Measurements from ENCODE around the gene HAUS5. TPM values are rescaled to one million over a fixed set of nuclear protein-coding genes. Genes with fewer than 3 reads are reported as not detected.

Gene HAUS5
- total and polyA plus RNA-seq, 2 of the 8 experiments (the other 6 are each of a cell fraction or from before 2014, with no cell fraction given) = 13.8 to 25.7 TPM

- peak; percentile 59; the same call in 1 of the 2 replicates for TF ChIP-seq YY1 (IDR thresholded peaks at IDR 0.05; ENCODE audit: low read depth, low read length)
- no peak for TF ChIP-seq EGR1 (IDR thresholded peaks at IDR 0.05; ENCODE audit: borderline replicate concordance, low read depth, low read length)
- no peak for TF ChIP-seq ZNF274 (IDR thresholded peaks at IDR 0.05; ENCODE audit: borderline replicate concordance, extremely low read depth, low read length)
- TF ChIP-seq RNF2 (IDR thresholded peaks at IDR 0.05; ENCODE audit: borderline replicate concordance, low read depth, low read length, missing control alignments, poor library complexity, severe bottlenecking) = no peak
- TF ChIP-seq BACH1 (IDR thresholded peaks at IDR 0.05; ENCODE audit: low read length) = peak; percentile 26; the same call in 1 of the 2 replicates
- TF ChIP-seq SP4 (IDR thresholded peaks at IDR 0.05; ENCODE audit: low read length) = no peak
- no peak for TF ChIP-seq BCL11A (IDR thresholded peaks at IDR 0.05; ENCODE audit: low read depth in 2 of 2, low read length in 2 of 2)
These were observed at the start of gene HAUS5 (continued) for GRCh38 chr19:35612559-35613321.
